OCI-LY7 (cell line): ENCODE measurements around the gene ZNF318. TPM values are rescaled to one million over a fixed set of nuclear protein-coding genes. Genes with fewer than 3 reads are reported as not detected.

ENCODE experiments used
- BruUV-seq: library from RNA; stranded (reverse); fragments of 400-500 nt; replicated peaks from 2 replicates; lab custom pipeline; 2021; lab: Mats Ljungman, UMichigan
- CTCF ChIA-PET: fragments of 300-600 bp; sonication (Branson Sonifier 250); formaldehyde crosslinking; loops from one replicate; lab custom pipeline; 2022; ENCODE audit warnings: antibody characterized with exemption; ENCODE audit not compliant: unreplicated experiment; lab: Charles Lee
- POLR2A ChIA-PET: fragments of 300-600 bp; sonication (Branson Sonifier 250); formaldehyde crosslinking; loops from one replicate; lab custom pipeline; 2022; ENCODE audit warnings: antibody characterized with exemption; lab: Charles Lee
- DNase-seq: peaks from one replicate; pipeline ENCODE4 v3.0.0-alpha.2; 2015; ENCODE audit warnings: low spot score
- H2AFZ ChIP-seq: fragments of 200-600 bp; sonication (generic), shearing (Covaris generic); 2 replicates; pipeline ENCODE4 v1.6.1; 2014; ENCODE audit warnings: mild to moderate bottlenecking, antibody characterized with exemption, low read length, moderate library complexity
- H3K27ac ChIP-seq: fragments of 200-600 bp; sonication (generic); 2 replicates; pipeline ENCODE4 v1.5.1; 2014; ENCODE audit warnings: mixed run types, low read depth, mild to moderate bottlenecking, moderate library complexity, low read length, inconsistent platforms; ENCODE audit not compliant: poor library complexity, severe bottlenecking
- H3K36me3 ChIP-seq: fragments of 200-600 bp; sonication (generic); 2 replicates; pipeline ENCODE4 v1.6.1; 2014; ENCODE audit warnings: mild to moderate bottlenecking, antibody characterized with exemption, low read length, moderate library complexity, mixed read lengths; ENCODE audit not compliant: insufficient read depth
- H3K4me1 ChIP-seq: fragments of 200-600 bp; sonication (generic); 2 replicates; pipeline ENCODE4 v1.5.1; 2014; ENCODE audit warnings: mild to moderate bottlenecking, low read length; ENCODE audit not compliant: insufficient read depth, poor library complexity, severe bottlenecking
- H3K4me2 ChIP-seq: fragments of 200-600 bp; sonication (generic); 2 replicates; pipeline ENCODE4 v1.6.1; 2014; ENCODE audit warnings: mild to moderate bottlenecking, low read length
- H3K4me3 ChIP-seq: fragments of 200-600 bp; sonication (generic); 2 replicates; pipeline ENCODE4 v1.5.1; 2014; ENCODE audit warnings: mild to moderate bottlenecking, low read depth, low read length; ENCODE audit not compliant: poor library complexity, severe bottlenecking
- H3K79me2 ChIP-seq: fragments of 200-600 bp; sonication (generic); 2 replicates; pipeline ENCODE4 v1.6.1; 2016; ENCODE audit warnings: low read depth, mild to moderate bottlenecking, low read length, moderate library complexity, mixed read lengths; ENCODE audit not compliant: insufficient read depth
- H3K9me2 ChIP-seq: fragments of 200-600 bp; sonication (generic); 2 replicates; pipeline ENCODE4 v1.6.1; 2016; ENCODE audit warnings: mild to moderate bottlenecking, low read length, mixed read lengths; ENCODE audit not compliant: insufficient read depth
- H3K9me3 ChIP-seq: fragments of 200-600 bp; sonication (generic); 2 replicates; pipeline ENCODE4 v1.6.1; 2014; ENCODE audit warnings: mild to moderate bottlenecking, mixed run types, low read length, mixed read lengths
- H4K20me1 ChIP-seq: fragments of 200-600 bp; sonication (generic); 2 replicates; pipeline ENCODE4 v1.6.1; 2014; ENCODE audit warnings: mild to moderate bottlenecking, antibody characterized with exemption, low read length, moderate library complexity, mixed read lengths; ENCODE audit not compliant: insufficient read depth
- EZH2phosphoT487 ChIP-seq: fragments of 200-600 bp; sonication (generic); IDR thresholded peaks from 2 replicates; pipeline ENCODE4 v1.6.1; 2018; ENCODE audit warnings: low read depth, borderline replicate concordance, mild to moderate bottlenecking, mixed run types, antibody characterized with exemption, low read length, moderate library complexity, mixed read lengths
- intact Hi-C: fragments of 100-400 bp; cut with micrococcal nuclease; formaldehyde crosslinking; loops from one replicate; pipeline ENCODE4 v1.10.0; 2022; ENCODE audit not compliant: unreplicated experiment
- total RNA-seq, 2 experiments: library from RNA; depleted of rRNA in 1 of 2; stranded (reverse); fragments of >200 nt in 1 of 2; shearing (Covaris generic) in 1 of 2; gene quantifications; 2 replicates each; pipeline ENCODE4 v1.2.3, GENCODE V29; 2014 to 2022
- TF ChIP-seq, protein P1 (sequence below): fragments of 200-600 bp; sonication (generic); conservative IDR thresholded peaks from 2 replicates; pipeline ENCODE4 v1.5.1; 2014; ENCODE audit warnings: mild to moderate bottlenecking, antibody characterized with exemption, low read length, moderate library complexity, mixed read lengths

ZNF318 gene
- total RNA-seq, 2 experiments from 2014 or later, result 12.8 to 24.4 TPM

DNA sequence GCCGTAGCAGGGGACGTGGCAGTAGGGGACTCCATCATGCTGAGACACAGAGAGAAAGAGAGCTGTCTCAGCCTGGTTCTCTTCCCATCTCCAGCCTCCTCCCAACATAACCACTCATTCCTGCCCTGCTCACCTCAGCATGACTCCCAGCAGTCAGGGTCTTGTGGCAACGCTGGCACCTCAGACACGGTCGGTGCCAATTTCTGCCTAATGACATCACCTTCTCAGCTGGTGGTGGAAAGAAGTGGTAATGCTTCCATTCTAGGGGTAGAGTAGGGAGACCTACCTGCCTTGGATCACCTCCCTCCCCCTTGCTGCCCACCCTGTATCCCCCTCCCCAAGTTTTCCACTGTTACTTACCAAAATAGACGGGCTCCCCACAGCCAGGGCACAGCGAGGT lies 63.4 kb downstream of the ZNF318 start:
- H3K9me2 ChIP-seq, result no peaks in the 10 kb centered on the region
- DNase-seq, result no peak
- no peak overlapping the region for H3K4me3 ChIP-seq
- no TSS peak for BruUV-seq
- H3K4me1 ChIP-seq, result peaks cover 11% of the 10 kb centered on the region
- H3K79me2 ChIP-seq, result no peaks in the 10 kb centered on the region
- ChIA-PET CTCF (no interaction called here), POLR2A (no interaction called here)
- H3K9me3 ChIP-seq, result no peaks in the 10 kb centered on the region
- H3K4me2 ChIP-seq, result no peak overlapping the region
- no peak overlapping the region for H3K27ac ChIP-seq
- intact Hi-C loops, result no loop called here
- H4K20me1 ChIP-seq, result no peaks in the 10 kb centered on the region
- no peaks in the 10 kb centered on the region for H3K36me3 ChIP-seq
- no peak overlapping the region for H2AFZ ChIP-seq
- no peak for TF ChIP-seq EZH2phosphoT487
- TF ChIP-seq, protein P1, sequence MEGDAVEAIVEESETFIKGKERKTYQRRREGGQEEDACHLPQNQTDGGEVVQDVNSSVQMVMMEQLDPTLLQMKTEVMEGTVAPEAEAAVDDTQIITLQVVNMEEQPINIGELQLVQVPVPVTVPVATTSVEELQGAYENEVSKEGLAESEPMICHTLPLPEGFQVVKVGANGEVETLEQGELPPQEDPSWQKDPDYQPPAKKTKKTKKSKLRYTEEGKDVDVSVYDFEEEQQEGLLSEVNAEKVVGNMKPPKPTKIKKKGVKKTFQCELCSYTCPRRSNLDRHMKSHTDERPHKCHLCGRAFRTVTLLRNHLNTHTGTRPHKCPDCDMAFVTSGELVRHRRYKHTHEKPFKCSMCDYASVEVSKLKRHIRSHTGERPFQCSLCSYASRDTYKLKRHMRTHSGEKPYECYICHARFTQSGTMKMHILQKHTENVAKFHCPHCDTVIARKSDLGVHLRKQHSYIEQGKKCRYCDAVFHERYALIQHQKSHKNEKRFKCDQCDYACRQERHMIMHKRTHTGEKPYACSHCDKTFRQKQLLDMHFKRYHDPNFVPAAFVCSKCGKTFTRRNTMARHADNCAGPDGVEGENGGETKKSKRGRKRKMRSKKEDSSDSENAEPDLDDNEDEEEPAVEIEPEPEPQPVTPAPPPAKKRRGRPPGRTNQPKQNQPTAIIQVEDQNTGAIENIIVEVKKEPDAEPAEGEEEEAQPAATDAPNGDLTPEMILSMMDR, result no peak

DNA sequence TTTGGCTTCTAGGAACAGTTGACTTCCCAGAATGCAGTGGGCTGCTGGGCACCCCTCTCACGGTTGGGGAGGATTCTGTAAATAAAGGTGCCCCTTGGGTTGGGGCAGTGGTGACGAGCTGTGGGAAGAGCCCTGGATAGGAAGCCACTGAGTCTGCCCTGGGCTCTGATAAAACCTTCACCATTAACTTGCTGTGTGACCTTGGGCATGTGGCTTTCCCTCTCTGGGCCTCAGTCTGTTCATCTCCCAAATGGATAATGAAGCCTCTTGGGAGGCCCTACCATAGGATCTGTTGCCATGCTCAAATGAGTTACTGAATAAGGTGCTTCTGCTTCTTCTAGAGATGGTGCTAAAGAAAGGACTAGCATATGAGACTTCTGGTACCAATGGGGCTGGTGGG lies 64.6 kb downstream of the ZNF318 start:
- H3K4me1 ChIP-seq, result peaks cover 15% of the 10 kb centered on the region
- H3K79me2 ChIP-seq, result no peaks in the 10 kb centered on the region
- BruUV-seq, result no TSS peak
- no peaks in the 10 kb centered on the region for H3K36me3 ChIP-seq
- no peak overlapping the region for H2AFZ ChIP-seq
- CTCF ChIA-PET, result no interaction called here
- no peak for DNase-seq
- H3K4me2 ChIP-seq, result no peak overlapping the region
- H3K9me2 ChIP-seq, result no peaks in the 10 kb centered on the region
- H4K20me1 ChIP-seq, result no peaks in the 10 kb centered on the region
- intact Hi-C loops, result no loop called here
- no peak overlapping the region for H3K4me3 ChIP-seq
- H3K9me3 ChIP-seq, result no peaks in the 10 kb centered on the region
- no peak overlapping the region for H3K27ac ChIP-seq
- POLR2A ChIA-PET, result interaction anchor here (0.5 kb wide), 1 partner anchor 12 kb away, joined by 3 read pairs; no protein-coding TSS in a partner anchor
- TF ChIP-seq, protein P1, result no peak
- no peak for TF ChIP-seq EZH2phosphoT487

DNA sequence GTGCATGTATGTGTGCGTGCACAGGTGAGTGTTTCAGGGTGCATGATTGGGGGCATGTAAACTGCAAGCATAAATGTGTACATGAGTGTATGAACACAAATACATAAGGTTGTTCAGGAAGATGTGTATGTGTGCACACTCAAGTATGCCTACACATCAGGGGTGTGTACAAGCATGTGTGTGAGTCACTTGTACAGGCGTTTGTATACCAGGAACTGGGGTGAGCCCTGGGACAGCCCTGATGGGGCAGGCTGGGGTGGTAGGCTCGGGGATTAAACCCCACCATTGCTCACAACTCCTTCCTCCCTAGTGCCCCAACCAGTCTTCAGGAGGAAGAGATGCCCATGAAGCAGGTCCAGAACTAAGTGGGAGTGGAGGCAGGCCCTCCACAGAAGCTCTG lies 65.1 kb downstream of the ZNF318 start:
- Histone ChIP-seq H4K20me1 (no peaks in the 10 kb centered on the region), H3K4me1 (peaks cover 18% of the 10 kb centered on the region), H3K4me3 (no peak overlapping the region), H3K4me2 (no peak overlapping the region), H3K9me3 (no peaks in the 10 kb centered on the region), H3K79me2 (no peaks in the 10 kb centered on the region), H3K9me2 (no peaks in the 10 kb centered on the region), H2AFZ (no peak overlapping the region), H3K36me3 (no peaks in the 10 kb centered on the region), H3K27ac (no peak overlapping the region)
- TF ChIP-seq, protein P1, result no peak
- TF ChIP-seq EZH2phosphoT487, result no peak
- CTCF ChIA-PET, result no interaction called here
- intact Hi-C loops, result no loop called here
- POLR2A ChIA-PET, result interaction anchor here (0.5 kb wide), 1 partner anchor 13 kb away, joined by 3 read pairs; no protein-coding TSS in a partner anchor
- DNase-seq, result no peak
- BruUV-seq, result no TSS peak
